GM12892 (cell line): ENCODE data around the gene DGKI.

Experiments used
- DNase-seq: peaks from one replicate; pipeline ENCODE4 v3.0.0; 2011; ENCODE audit not compliant: insufficient read length
- FAIRE-seq: peaks from 2 replicates; lab custom pipeline; 2011; peaks lifted over from hg19 to GRCh38; lab: Jason Lieb, UNC
- POLR2A ChIP-seq: IDR thresholded peaks from 2 replicates; pipeline ENCODE4 v1.6.1; 2011; ENCODE audit warnings: low read depth, low read length, control low read depth
- POLR2AphosphoS5 ChIP-seq: IDR thresholded peaks from 2 replicates; pipeline ENCODE4 v1.6.1; 2011; ENCODE audit warnings: low read depth, low read length, control low read depth
- TAF1 ChIP-seq: IDR thresholded peaks from 2 replicates; pipeline ENCODE4 v1.6.1; 2011; ENCODE audit warnings: low read depth, mild to moderate bottlenecking, control low read depth, low read length, borderline replicate concordance

The DGKI gene

DNA sequence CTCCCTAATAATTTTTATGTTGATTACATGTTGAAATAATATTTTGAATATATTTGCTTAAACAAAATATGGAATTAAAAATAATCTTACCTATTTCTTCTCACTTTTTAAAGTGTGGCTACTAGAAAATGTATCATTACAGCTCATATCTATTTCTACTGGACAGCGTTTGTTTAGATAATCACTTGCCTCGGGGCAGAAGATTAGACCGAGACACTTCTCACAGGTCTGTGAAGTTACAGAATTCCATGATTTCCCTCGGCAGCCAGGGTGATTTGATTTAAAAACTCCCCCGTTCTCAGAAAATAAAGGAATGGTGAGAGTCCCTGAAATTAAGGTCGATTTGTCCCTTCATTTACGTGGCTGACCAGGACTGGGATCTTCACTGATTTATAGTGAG is 162.5 kb downstream of the DGKI start:
- DNase-seq (no peak), FAIRE-seq (no peak)
- TF ChIP-seq TAF1 (no peak), POLR2AphosphoS5 (no peak), POLR2A (no peak)

DNA sequence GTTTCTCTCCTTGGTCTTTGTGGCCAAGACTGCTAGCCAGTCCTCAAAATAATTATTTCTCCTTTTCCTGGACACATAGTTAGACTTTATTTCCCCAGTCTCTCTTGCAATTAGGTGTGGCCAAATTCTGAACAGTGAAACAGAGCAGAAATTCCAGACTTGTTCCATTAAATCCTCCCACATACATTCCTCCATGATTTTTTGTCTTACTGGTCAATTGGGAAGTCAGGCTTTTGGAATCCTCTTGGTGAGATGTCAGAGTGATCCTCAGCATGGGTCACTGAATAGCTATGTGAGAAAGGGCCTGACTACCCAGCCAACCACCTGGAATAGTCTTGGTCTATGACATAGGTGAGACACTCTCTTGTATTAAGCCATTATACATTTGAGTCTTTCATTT is 164.2 kb downstream of the DGKI start:
- no peak for TF ChIP-seq TAF1
- TF ChIP-seq POLR2AphosphoS5, result no peak
- TF ChIP-seq POLR2A, result no peak
- FAIRE-seq (no peak), DNase-seq (no peak)

DNA sequence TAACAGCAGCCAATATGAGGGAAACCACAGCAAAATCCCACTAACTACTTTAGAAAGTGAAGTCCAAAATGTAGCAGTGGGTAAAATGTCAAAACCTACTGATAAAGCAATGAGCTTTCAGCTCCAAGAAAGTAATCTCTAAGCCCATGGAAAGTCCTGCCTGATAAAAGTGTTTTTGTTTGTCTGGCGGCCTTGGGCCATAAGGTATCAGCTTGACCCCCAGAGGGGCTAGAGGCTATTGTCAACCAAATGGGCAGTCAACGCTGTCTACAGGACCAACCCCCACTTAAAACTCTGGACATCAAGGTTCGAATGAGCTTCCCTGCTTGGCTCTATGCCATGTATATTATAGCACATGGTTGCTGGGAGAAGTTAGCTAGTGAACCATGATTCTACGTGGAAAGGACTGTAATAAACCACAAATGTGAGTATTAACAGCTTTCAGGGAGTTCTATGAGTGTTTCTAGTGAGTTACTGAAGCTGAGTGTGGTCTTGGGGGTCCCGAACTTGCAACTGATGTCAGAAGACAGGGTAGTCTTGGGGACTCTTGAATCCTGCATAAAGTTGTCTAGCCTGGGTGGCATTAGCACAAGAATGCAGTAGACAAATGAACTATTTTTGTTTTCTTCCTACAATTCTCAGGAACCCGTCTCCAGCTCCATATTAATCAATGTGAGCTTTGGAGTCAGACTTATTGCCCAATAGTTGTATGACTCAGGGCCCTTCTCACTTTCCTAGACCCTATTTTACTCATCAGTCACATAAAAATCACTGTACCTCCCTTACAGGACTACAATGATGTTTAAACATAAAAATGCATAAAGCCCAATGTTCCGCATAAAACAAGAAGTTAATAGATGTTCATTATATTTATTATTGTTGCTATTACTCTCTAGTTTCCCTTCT is 164.9 kb downstream of the DGKI start:
- TF ChIP-seq TAF1, result no peak
- TF ChIP-seq POLR2A, result no peak
- no peak for TF ChIP-seq POLR2AphosphoS5
- DNase-seq (no peak), FAIRE-seq (no peak)

DNA sequence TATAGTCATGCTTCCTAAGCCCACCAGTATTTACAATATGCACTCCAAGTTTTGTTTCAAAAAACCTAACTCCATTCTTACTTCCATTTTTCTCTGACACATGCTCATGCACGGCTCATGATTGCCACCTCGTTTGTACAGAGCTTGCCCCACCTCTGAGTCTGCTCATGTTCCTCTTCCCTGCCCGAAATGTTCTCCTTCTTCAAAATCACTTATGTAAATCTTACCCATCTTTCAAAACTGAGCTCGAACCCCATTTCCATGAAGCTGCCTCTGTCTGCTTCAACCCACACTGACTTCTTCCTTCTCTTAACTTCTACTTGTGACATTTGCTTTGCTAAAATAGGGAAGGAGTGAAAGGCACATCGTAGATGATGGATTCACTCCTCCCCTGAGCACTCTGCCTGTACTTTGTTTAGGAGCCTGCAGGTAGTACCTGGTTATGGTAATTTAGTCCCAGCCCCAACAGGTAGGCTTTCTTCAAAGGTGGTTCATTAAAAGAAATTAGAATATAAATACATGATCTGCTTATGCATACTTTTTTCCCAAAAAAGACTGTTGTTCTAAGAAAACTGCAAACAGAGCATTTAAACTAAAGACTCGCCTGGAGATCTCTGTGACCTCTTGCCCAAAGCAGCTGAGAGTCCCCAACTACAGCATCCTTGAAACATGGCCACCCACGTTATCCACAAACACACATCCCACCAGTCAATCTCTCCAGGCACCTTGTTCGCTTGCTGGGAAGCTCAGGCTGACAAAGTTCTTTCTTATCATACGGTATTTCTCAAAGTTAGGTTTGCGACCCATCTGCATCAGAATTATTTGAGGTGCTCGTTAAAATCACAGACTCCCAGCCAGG is 172.0 kb downstream of the DGKI start:
- no peak for FAIRE-seq

DNA sequence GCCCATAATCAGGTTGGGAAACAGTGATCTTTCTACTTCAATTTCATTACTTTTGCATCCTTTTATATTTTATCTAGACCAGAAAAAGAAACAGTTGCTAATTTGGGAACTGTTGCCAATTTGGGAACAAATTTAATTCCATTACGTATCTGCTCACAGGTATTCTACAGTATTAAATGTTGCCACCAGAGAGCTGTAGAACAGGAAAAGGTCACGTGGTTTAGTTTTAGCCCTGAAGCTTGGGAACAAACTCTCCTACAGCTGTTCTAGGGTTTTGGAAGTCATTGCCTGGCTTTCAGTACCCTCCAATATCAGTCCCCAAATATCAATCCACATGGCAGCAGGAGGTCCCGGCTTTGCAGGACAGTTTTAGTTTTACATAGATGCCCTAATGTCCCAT is 172.7 kb downstream of the DGKI start:
- DNase-seq, result no peak
- TF ChIP-seq POLR2AphosphoS5, result no peak
- no peak for TF ChIP-seq POLR2A
- TF ChIP-seq TAF1, result no peak
- FAIRE-seq, result no peak

More for the DNA sequence above, 172.0 kb downstream of the DGKI start:
- no peak for TF ChIP-seq POLR2A
- TF ChIP-seq POLR2AphosphoS5, result no peak
- TF ChIP-seq TAF1, result no peak
- DNase-seq, result no peak

DNA sequence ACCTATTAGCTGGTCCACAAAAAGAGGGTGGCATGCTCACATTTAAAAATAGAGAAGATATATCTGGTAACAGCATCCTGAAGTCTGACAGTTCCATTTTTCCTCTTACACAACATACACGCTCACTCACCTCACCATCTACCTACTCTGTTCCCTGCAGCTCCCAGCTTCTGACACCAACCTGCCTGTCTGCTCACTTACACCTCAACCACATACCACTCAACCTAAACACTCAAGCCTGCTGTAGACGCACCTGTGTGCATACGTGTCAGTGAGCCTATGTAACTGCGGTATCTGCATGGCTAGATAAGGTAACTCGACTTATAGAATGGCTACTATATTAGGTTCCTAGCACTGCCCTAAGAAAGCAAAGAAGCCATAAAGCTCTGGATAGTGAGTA is 174.9 kb downstream of the DGKI start:
- FAIRE-seq (peak; percentile 48), DNase-seq (no peak)
- TF ChIP-seq TAF1 (no peak), POLR2AphosphoS5 (no peak), POLR2A (no peak)

DNA sequence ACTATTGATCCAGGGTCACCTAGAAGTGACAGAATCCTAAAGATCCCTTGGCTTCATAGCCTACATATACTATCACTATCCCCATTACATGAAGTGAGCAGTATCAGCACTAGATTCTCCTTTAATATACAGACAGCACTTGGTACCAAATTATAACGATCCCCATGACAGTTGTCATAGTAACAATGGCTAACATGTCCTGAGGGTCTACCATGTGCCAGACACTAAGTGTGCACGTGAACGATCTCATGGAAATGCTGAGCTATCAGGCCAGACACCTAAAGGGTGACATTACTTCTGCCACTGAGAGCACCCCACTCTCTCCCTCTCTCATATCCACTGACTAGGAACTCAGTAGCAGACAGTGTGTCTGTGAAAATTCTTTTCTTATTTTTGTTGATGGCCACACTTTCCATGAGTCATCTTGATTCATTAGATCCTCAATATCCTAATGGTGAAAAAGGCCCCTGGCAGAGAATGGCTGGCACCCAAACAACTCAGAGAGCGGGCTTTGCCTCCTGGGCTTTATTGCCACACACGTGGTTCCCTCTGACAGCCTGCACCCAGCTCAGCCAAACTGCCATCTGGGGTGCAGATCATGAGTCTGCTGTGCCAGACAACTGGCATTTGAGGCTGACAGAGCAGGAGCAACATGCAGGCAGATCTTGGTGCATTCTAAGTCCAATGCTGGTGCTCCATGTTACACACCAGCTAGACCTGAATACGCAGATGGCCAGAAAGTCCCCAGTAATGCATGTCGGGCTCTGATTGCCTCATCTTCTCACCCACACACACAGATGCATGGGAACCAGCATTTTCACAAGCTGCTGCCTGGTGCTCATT is 176.3 kb downstream of the DGKI start:
- DNase-seq (no peak), FAIRE-seq (peak; percentile 68)
- TF ChIP-seq TAF1 (no peak), POLR2A (no peak; the same call in 1 of the 2 replicates), POLR2AphosphoS5 (no peak)

DNA sequence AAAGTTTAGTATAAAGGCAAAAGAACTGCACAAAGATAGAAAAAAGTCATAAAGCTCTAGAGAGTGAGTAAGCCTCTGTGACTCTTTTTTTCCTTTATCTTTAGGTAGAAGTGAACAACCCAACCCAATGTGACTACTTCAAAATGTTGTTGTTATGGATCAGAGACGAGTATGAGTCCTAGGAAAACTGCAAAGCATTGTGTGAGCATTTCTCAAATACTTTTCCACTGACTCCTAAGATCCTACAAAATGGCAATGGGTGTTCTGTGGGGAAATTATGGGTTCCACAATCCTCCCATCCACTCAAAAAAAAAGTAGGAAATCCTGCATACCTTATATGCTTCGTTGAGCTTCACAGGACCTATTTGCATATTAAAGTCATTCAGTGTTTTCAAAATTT is 177.1 kb downstream of the DGKI start:
- TF ChIP-seq POLR2A, result no peak
- no peak for TF ChIP-seq TAF1
- no peak for TF ChIP-seq POLR2AphosphoS5
- no peak for DNase-seq
- FAIRE-seq, result no peak

DNA sequence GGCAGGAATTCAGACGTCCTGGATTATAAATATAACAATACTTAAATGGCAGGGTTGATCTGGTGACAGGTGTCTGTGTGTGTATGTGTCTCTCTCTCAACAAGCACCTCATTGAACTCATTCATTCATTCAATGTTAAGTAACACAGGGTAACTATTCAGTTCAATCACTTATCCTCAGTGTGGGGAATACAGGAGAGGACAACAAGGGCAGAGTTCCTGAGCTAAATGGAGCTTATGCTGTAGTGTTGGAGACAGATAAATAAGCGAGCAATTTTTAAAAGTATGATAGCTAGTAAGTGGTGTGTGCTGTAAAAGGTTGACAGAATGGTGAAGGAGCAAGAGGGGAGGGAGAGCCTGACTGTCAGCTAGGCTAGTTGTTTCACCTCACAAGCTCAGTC is 178.4 kb downstream of the DGKI start:
- FAIRE-seq, result no peak
- no peak for DNase-seq
- TF ChIP-seq POLR2A, result no peak
- TF ChIP-seq POLR2AphosphoS5, result no peak
- TF ChIP-seq TAF1, result no peak

DNA sequence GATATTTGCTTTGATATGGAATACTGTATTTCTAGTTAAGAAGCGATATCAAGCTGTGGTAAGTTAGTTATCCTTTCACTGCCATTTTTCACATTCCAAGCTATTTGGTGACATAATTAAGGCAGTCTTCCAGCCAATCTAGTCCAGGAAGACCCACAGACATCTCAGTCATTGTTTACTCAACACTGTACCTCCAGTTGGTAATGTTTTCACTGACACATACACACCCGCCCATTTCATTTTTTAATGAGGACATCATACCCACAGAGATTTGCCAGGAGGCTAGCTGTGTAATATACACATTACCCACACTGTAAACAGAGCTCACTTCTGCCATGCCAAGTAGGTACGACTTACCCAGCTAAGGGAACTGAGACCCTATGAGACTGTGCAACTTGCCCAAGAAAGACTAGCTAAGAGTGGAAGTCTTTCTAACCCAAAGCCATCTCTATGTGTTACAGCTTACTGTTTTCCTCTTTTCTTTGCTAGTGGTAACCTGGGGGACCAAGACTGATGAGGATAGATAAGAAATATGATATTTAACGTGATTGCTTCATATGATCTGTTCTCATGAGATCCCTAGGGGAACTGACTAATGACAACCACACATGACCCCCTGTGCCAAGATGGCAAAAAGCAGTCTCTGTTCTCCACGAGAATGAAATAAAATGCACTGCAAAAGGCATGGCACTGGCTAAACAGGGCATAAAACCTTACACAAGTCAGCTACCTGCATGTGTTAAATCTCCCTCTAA is 179.0 kb downstream of the DGKI start:
- TF ChIP-seq POLR2A (no peak), POLR2AphosphoS5 (no peak), TAF1 (no peak)
- FAIRE-seq (peak; percentile 30), DNase-seq (no peak)

DNA sequence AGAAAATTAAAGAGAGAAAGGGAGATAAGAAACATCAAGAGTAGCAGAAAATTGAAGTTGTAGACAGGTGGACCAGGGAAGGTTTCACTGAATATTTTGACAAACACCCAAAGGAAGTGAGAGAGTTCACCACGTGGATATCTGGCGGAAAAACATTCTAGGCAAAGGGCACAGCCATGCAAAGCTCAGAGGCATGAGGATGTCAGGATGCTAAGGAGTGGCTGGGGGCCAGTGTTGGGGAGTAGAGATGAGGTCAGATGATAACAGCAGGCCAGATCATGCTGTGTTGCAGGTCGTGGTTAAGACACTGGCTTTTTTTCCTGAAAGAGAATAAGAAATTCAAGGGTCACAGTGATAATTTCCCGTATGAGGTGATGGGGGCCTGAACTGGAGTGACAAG is 181.9 kb downstream of the DGKI start:
- TF ChIP-seq POLR2AphosphoS5 (no peak), POLR2A (no peak), TAF1 (no peak)
- FAIRE-seq, result no peak
- no peak for DNase-seq
